SK-N-SH (cell line): Measurements from ENCODE around the gene PRDM8. TPM values are rescaled to one million over a fixed set of nuclear protein-coding genes. Genes with fewer than 3 reads are reported as not detected.

ENCODE experiments used
- CTCF ChIA-PET: fragments of 300-600, 350-600 bp; formaldehyde crosslinking; extraction: SDS; loops from one replicate; lab custom pipeline; 2021; lab: Yijun Ruan, JAX
- POLR2A ChIA-PET: fragments of 350-600 bp; sonication (Branson Sonifier 250); formaldehyde crosslinking; extraction: SDS; loops from one replicate; lab custom pipeline; 2020; ENCODE audit warnings: antibody characterized with exemption, inconsistent platforms; lab: Yijun Ruan, JAX
- DNase-seq: peaks from one replicate; pipeline ENCODE4 v3.0.0; 2012
- H2AFZ ChIP-seq: fragments of 200-600 bp; sonication (generic); 2 replicates; pipeline ENCODE4 v1.8.1; 2016; ENCODE audit warnings: antibody characterized with exemption, mild to moderate bottlenecking, low read depth
- H3F3A ChIP-seq: fragments of 200-600 bp; sonication (generic); replicated peaks from 2 replicates; pipeline ENCODE3; 2016; ENCODE audit warnings: antibody characterized with exemption, mild to moderate bottlenecking; ENCODE audit not compliant: insufficient read depth
- H3K27ac ChIP-seq, 2 experiments: fragments of 200-500 bp in 1 of 2; fragments of 200-600 bp in 1 of 2; sonication (Bioruptor generic) in 1 of 2; sonication (generic), shearing (Covaris generic) in 1 of 2; 2 replicates each; pipeline versions ENCODE4 v1.5.1 to v1.6.1; 2014 to 2016; ENCODE audit warnings: low read depth in 2 of 2, inconsistent platforms in 1 of 2, low read length in 1 of 2, mild to moderate bottlenecking in 1 of 2, mixed read lengths in 1 of 2
- H3K27me3 ChIP-seq: fragments of 200-600 bp; sonication (generic), shearing (Covaris generic); 2 replicates; pipeline ENCODE4 v1.6.1; 2016; ENCODE audit warnings: mixed run types; ENCODE audit not compliant: insufficient read depth
- H3K36me3 ChIP-seq, 2 experiments: fragments of 200-500 bp in 1 of 2; fragments of 200-600 bp in 1 of 2; sonication (Bioruptor generic) in 1 of 2; sonication (generic) in 1 of 2; replicated peaks in 1 of 2; 2 replicates each; pipeline versions ENCODE3 to v1.5.1; 2014 to 2016; ENCODE audit warnings: low read length in 1 of 2, mild to moderate bottlenecking in 1 of 2; ENCODE audit not compliant: insufficient read depth in 2 of 2, control insufficient read depth in 1 of 2
- H3K4me1 ChIP-seq, 2 experiments: fragments of 200-500 bp in 1 of 2; fragments of 200-600 bp in 1 of 2; sonication (Bioruptor generic) in 1 of 2; sonication (generic), shearing (Covaris generic) in 1 of 2; 2 replicates each; pipeline versions ENCODE4 v1.5.1 to v1.6.1; 2014 to 2016; ENCODE audit warnings: low read depth in 1 of 2, low read length in 1 of 2, mixed run types in 1 of 2; ENCODE audit not compliant: insufficient read depth in 2 of 2, control insufficient read depth in 1 of 2
- H3K4me2 ChIP-seq: fragments of 200-600 bp; sonication (generic), shearing (Covaris generic); 2 replicates; pipeline ENCODE4 v1.6.1; 2017; ENCODE audit warnings: mixed run types
- H3K4me3 ChIP-seq, 2 experiments: fragments of 200-500 bp in 1 of 2; fragments of 200-600 bp in 1 of 2; sonication (Bioruptor generic) in 1 of 2; sonication (generic), shearing (Covaris generic) in 1 of 2; 2 replicates each; pipeline versions ENCODE4 v1.5.1 to v1.8.1; 2014 to 2016; ENCODE audit warnings: low read depth in 2 of 2, inconsistent platforms in 1 of 2, low read length in 1 of 2, mild to moderate bottlenecking in 1 of 2, mixed read lengths in 1 of 2, moderate library complexity in 1 of 2
- H3K79me2 ChIP-seq: fragments of 200-600 bp; sonication (generic); 2 replicates; pipeline ENCODE4 v1.8.1; 2017; ENCODE audit warnings: mild to moderate bottlenecking; ENCODE audit not compliant: insufficient read depth
- H3K9ac ChIP-seq: fragments of 200-600 bp; sonication (generic); 2 replicates; pipeline ENCODE4 v1.6.1; 2017; ENCODE audit warnings: mixed run types
- H3K9me2 ChIP-seq: fragments of 200-600 bp; sonication (generic); 2 replicates; pipeline ENCODE4 v1.6.1; 2017; ENCODE audit warnings: mixed run types
- H3K9me3 ChIP-seq: fragments of 200-600 bp; sonication (generic); 2 replicates; pipeline ENCODE4 v1.6.1; 2017; ENCODE audit warnings: mixed run types, mild to moderate bottlenecking, moderate library complexity
- H4K20me1 ChIP-seq: fragments of 200-600 bp; sonication (generic); 2 replicates; pipeline ENCODE4 v1.6.1; 2017; ENCODE audit warnings: mild to moderate bottlenecking, mixed run types; ENCODE audit not compliant: insufficient read depth
- CHD2 ChIP-seq: fragments of 150-350 bp; IDR thresholded peaks from 2 replicates; pipeline ENCODE4 v1.6.1; 2018; ENCODE audit warnings: low read length; ENCODE audit not compliant: partially characterized antibody
- CTCF ChIP-seq: fragments of 200-600 bp; sonication (generic); IDR thresholded peaks from 2 replicates; pipeline ENCODE4 v1.6.1; 2017; ENCODE audit warnings: antibody characterized with exemption, mild to moderate bottlenecking, moderate library complexity
- EP300 ChIP-seq, 2 experiments: IDR thresholded peaks; 2 replicates each; pipeline versions ENCODE4 v1.4.0 to v1.6.1; 2012; ENCODE audit warnings: borderline replicate concordance in 1 of 2, low read depth in 1 of 2, low read length in 1 of 2
- EZH2phosphoT487 ChIP-seq: fragments of 200-600 bp; sonication (generic); IDR thresholded peaks from 2 replicates; pipeline ENCODE4 v1.6.1; 2017; ENCODE audit warnings: low read depth, mixed run types, mild to moderate bottlenecking, antibody characterized with exemption, moderate library complexity, borderline replicate concordance
- FOXM1 ChIP-seq: IDR thresholded peaks from 2 replicates; pipeline ENCODE4 v1.4.0; 2012; ENCODE audit warnings: low read depth, mild to moderate bottlenecking
- JUND ChIP-seq: IDR thresholded peaks from 2 replicates; pipeline ENCODE4 v1.4.0; 2012
- MAX ChIP-seq: IDR thresholded peaks from 2 replicates; pipeline ENCODE4 v1.4.0; 2012; ENCODE audit warnings: low read depth
- RFX5 ChIP-seq: IDR thresholded peaks from 2 replicates; pipeline ENCODE4 v1.6.1; 2012; ENCODE audit warnings: mild to moderate bottlenecking, improper control_type of control experiment, low read length
- TAF1 ChIP-seq: IDR thresholded peaks from 2 replicates; pipeline ENCODE4 v1.6.1; 2012; ENCODE audit warnings: low read depth, mild to moderate bottlenecking, low read length, moderate library complexity, borderline replicate concordance
- TEAD4 ChIP-seq: IDR thresholded peaks from 2 replicates; pipeline ENCODE4 v1.4.0; 2012; ENCODE audit warnings: mild to moderate bottlenecking, borderline replicate concordance; ENCODE audit not compliant: insufficient read depth
- USF1 ChIP-seq: IDR thresholded peaks from 2 replicates; pipeline ENCODE4 v1.4.0; 2012; ENCODE audit warnings: low read depth, borderline replicate concordance
- WGBS: methylation state at CpG from one replicate; pipeline ENCODE4 v1.1.6; 2017; ENCODE audit warnings: low lambda C conversion rate; 5-methylcytosine and 5-hydroxymethylcytosine counted together
- polyA plus RNA-seq, 3 experiments: library from polyadenylated mRNA; depleted of rRNA; stranded (reverse); fragments of >200 nt; gene quantifications; 2 replicates each; pipeline ENCODE4 v1.2.3, GENCODE V29; 2012
- TF ChIP-seq, protein P1 (sequence below): IDR thresholded peaks from 2 replicates; pipeline ENCODE4 v1.4.0; 2012; ENCODE audit warnings: low read depth, borderline replicate concordance

Gene PRDM8
- polyA plus RNA-seq, 1 of the 3 experiments (the other 2 are of a cell fraction), result 3.5 TPM

GRCh38 chr4:80189581-80189955 lies 7.7 kb upstream of the PRDM8 start:
- Histone ChIP-seq H3K9me2 (no peaks in the 10 kb centered on the region), H3K79me2 (no peaks in the 10 kb centered on the region), H2AFZ (no peak overlapping the region), H3K4me3 (no peak overlapping the region), H3K9ac (no peak overlapping the region), H3K36me3 (no peaks in the 10 kb centered on the region), H3K27me3 (no peaks in the 10 kb centered on the region), H3F3A (no peaks in the 10 kb centered on the region), H3K27ac (no peak overlapping the region), H4K20me1 (no peaks in the 10 kb centered on the region), H3K9me3 (no peaks in the 10 kb centered on the region), H3K4me1 (no peaks in the 10 kb centered on the region; a peak in 2 of 4 replicates), H3K4me2 (no peak overlapping the region)
- DNase-seq, result no peak
- 68% methylated on average over 3 of the region's 3 CpGs for WGBS
- CTCF ChIA-PET, result no interaction called here
- TF ChIP-seq, protein P1, sequence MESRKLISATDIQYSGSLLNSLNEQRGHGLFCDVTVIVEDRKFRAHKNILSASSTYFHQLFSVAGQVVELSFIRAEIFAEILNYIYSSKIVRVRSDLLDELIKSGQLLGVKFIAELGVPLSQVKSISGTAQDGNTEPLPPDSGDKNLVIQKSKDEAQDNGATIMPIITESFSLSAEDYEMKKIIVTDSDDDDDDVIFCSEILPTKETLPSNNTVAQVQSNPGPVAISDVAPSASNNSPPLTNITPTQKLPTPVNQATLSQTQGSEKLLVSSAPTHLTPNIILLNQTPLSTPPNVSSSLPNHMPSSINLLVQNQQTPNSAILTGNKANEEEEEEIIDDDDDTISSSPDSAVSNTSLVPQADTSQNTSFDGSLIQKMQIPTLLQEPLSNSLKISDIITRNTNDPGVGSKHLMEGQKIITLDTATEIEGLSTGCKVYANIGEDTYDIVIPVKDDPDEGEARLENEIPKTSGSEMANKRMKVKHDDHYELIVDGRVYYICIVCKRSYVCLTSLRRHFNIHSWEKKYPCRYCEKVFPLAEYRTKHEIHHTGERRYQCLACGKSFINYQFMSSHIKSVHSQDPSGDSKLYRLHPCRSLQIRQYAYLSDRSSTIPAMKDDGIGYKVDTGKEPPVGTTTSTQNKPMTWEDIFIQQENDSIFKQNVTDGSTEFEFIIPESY, result no peak
- TF ChIP-seq RFX5 (no peak), EP300 (IDR thresholded peaks at IDR 0.05; ENCODE audit: borderline replicate concordance in 1 of 2, low read depth in 1 of 2, low read length in 1 of 2) (no peak), CTCF (no peak), JUND (no peak), CHD2 (no peak), EZH2phosphoT487 (no peak), MAX (no peak), USF1 (no peak), TAF1 (no peak), FOXM1 (no peak), TEAD4 (no peak)
- POLR2A ChIA-PET, result no interaction called here
